Measurements from ENCODE around the gene PSMA7.
"Not testable (repeated sequence)": the region's sequence is repeated elsewhere in the genome, so short reads cannot be mapped to it uniquely, and the experiment has no call there.

The PSMA7 gene

DNA sequence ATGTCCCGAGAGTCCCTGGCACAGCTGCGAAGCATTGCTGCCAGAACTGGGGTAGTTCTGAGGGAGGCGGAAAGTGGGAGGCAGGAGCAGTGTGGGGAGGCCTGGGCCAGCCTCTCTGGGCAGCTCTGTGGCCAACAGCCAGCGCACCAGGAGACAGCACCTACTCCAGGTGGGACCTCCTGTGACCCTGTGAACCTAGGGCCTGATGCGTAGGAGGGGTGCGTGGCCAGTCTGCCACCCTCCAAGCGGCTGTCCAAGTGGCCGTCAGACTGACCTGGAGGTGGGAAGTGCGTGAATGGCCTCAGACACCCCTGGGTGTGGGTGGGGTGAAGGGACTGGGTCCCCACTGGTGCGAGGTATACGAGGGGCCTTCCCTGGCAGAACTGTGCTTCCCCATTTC, 15.9 kb upstream of the PSMA7 start:
- intact Hi-C loops (cut with DNase I), result no loop called here
- DNase-seq, result no peak

DNA sequence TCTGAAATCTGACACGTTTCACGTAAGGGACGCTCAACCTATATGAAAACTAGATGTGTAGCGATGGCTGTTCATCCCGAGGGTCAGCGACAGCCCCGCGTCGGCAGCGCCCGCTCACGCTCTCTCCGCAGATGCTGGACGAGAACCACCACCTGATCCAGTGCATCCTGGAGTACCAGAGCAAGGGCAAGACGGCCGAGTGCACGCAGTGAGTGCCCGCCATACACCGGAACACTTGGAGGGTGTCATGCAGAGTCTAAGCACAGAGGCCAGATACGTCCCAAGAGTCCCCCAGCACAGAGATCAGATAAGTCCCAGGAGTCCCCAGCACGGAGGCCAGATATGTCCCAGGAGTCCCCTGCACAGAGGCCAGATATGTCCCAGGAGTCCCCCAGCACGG, 15.3 kb upstream of the PSMA7 start:
- intact Hi-C loops (cut with DNase I), result no loop called here
- no peak for DNase-seq

DNA sequence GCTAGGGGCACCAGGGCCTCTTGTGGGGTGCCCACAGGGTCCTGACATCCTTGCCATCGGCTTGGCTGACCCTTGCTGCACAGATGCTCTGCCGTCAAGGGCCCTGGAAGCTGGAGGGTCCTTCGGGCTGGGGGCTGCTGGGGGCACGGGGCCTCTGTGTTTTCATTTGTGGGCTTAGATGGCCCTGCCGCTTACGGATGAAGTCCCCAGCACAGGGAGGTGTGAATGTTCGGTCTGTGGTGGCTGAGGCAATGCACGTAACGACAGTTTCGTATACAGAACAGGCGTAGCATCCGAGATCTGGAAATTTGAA, 14.8 kb upstream of the PSMA7 start:
- no peak for DNase-seq
- intact Hi-C loops (cut with DNase I), result no loop called here

DNA sequence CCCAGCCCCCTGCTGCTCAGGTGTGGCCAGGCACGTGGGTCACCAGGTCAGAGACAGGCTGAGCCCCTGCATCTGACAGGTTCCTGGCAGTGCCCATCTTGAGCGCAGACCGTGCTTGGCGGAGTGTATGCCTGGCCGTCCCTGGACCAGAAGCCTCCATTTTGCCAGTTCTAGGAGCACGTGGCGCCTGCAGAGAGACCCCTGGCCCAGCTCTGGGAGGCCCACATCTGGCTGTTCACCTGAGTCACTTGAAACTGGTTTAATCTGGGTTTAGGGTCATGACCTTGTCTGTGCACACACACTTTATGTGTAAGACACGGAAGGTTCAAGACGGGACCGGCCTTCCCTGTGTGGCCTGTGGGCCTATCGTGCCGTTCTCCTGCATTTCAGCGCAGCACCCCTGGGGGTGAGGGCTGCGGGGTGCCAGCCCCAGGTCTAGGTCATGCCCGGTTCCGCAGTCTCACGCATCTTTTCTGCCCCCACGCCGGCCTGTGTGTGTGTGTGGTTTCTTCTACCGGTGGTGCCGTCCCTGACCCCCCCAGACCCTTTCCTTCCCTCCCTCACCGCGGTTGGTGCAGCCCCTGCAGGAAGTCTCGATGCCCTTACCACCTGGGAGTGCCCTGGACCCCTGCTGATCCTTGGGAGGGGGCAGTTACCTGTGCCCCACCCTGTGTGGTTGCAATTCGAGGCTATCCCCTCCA, 14.3 kb upstream of the PSMA7 start:
- intact Hi-C loops (cut with DNase I), result no loop called here

DNA sequence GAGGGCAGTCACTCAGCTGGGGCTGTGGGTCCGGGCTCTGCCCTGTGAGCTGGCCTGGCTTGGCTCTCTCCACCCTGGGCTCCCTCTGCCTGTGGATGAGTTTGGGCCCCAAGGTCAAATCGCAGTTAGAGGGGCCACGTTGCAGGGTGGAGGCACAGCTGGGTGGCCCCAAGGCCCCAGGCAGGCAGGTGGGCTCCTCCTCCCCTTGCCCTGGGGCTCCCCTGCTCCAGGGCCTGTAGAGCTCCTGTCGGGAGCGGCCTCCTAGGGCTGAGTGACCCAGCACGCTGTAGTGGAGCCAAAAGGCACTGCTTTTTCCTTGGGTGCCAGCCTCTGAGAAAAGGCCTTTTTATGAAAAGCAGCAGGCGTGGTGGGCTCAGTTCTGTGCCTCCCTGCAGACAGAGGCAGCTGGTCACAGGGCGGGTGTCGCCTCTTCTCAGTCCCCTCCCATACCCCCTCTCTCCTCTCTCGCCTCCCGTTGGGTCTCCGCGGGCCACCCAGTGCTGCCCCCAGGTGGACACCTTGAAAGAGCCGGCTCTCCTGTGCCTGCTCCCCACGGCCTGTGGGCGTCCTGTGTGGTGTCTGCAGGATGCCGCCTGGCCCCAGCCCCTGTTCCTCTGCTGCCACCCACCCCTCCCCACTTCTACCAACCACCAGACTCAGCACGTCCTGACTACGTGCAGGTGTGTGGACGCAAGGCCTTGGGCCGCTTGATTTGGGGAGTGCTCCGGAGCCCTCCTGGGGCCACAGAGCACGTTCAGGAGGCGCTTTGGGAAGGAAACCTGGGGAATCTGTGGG, 13.6 kb upstream of the PSMA7 start:
- intact Hi-C loops (cut with DNase I), result no loop called here
- peak in 41 of 42 donors; percentile 42 to 84 (median 65) for DNase-seq

More for the DNA sequence above, 14.3 kb upstream of the PSMA7 start:
- DNase-seq, result no peak

DNA sequence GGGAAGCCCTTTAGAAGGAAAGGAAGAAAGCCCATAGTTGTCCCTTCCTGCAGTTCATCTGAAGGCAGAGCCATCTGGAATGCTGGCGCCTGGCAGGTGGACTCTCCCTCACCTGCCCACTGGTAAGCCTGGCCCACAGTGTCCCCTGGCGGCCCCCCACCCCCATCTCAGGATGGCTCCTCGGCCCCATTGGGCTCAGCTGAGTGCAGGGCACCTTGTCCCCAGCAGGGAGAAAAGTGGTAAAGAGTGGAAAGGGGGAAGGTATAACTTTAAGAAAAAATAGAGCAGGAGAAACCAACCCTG, 13.0 kb upstream of the PSMA7 start:
- intact Hi-C loops (cut with DNase I), result no loop called here
- DNase-seq, result no peak

DNA sequence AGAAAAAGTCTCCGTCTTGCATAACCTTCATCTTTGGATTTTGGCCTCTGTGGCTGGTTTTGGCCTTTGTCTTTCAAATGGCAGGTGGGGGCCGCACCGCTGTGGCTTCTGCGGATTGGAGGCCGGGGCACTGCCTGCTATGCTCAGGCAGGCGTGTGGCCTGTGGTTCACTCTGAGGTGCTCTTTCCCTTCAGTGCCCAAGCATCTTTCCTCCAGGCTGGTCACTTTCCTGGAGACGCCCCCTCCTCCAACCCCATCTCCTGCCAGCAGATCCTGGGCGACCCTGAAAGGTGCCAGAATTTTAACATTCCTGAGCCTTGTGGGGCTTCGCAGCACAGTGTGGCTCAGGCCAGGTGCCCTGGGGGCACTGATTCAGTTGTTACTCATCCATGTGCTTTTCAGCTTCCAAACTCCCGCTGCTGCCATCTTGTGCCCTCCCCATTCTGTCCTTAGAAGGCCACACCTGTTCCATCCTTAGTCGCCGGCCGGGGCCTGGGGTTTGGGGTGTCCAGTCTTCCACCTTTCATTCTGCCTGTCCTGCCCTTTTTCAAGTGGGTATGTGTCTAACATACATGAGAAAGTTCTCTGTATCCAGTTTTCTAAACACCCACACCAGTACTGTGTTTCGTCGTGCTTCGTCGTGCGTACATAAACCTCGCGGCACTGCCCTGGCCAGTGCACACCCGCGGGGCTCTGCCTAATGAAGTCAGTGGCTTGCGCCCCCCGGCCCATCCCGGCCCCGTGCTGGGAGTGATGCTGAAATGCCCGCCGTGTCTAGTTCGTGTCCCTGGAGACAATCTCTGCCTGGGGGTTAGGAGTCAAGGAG, 12.4 kb upstream of the PSMA7 start:
- intact Hi-C loops (cut with DNase I), result no loop called here
- DNase-seq, result no peak

DNA sequence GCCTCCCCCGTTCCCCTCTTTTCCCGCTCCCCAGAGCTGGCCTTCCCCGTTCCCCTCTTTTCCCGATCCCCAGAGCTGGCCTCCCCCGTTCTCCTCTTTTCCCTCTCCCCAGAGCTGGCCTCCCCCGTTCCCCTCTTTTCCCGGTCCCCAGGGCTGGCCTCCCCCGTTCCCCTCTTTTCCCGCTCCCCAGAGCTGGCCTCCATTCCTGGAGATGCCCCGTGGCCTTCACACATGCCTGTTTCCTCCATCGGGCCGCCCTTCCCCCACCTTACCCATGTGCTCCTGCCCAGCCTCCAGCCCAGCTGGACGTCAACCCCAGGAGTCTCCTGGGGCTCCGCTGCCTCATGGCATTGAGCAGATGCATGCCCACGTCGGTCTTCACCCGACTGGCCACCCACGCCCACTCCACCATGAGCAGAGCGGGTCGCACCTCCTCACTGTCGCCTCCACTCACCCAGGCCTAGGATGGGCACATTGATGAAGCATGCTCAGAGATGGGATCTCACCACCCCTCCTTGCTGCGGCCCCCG, 8.7 kb upstream of the PSMA7 start:
- DNase-seq, result no peak
- intact Hi-C loops (cut with DNase I), result no loop called here

DNA sequence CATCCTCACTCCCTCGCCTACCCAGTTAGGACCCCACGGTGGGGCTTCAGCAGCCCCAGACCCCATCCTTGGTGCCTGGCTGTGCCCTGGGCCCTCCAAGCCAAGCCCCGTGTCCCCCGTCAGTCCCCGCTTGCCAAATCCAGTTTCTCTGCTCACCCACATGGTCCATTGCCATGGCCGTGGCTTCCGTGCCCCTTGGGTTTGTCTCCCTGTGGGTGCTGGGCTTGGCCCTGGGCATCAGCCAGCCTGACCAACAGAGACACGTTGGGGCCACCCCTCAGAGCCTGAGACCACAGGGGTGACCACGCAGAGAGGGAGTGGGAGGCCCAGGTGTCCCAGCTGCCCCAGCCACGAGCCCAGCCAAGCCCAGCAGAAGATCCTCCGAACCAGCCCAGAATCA, 8.0 kb upstream of the PSMA7 start:
- DNase-seq, result no peak
- intact Hi-C loops (cut with DNase I), result no loop called here

DNA sequence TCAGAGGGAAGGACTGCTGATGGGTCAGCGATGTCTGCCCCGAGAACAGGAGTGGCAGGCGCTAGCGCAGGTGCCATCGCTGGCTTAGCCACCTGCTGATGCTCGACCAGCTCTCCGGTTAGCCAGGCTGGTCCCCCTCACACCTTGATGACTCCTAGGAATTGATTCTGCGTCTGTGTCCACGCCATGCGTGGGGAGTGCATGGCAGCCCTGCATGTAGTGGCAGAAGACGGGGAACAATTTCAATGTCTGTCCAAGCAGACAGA, 7.0 kb upstream of the PSMA7 start:
- DNase-seq, result no peak
- intact Hi-C loops (cut with DNase I), result no loop called here

DNA sequence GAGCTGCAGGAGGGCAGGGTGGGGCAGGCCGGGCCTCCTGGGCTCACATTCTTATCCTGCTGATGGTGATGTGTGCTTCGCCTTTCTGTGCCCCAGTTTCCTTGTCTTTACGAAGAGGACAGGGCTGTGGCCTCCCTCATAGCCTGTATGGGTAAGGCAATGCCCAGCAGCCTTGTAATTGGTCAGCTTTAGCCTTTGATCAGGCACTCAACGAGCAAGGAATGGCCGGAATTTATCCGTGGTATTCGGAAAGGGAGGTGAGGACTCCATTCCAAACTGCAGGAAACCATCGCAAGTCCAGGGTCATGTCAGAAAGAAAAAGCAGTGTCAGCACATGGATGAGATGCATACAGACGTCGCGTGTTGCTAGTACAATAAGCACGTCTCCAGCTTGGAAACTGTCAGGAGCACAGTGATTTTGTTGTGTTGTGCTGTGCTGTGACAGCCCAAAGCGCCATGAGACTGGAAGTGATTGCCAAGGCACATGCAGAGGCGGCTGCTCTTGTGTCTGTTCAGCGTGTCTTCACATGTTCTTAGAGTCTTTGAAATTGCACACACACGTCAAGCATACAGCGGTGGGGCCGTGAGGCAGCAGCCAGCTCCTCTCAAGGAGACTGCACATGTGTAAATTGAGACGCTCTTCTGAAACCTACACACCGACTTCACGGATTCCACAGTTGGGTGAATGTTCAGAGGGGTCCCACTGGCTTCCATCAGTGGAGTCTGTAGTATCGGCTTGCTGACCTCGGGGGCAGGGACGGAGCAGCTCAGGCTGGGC, 6.5 kb upstream of the PSMA7 start:
- DNase-seq, result peak in 12 of 42 donors; percentile 22 to 57 (median 41)
- intact Hi-C loops (cut with DNase I), result loop anchor here (10.0 kb wide), 1 partner anchor 85 kb away; the partner anchor contains the start of gene OSBPL2

DNA sequence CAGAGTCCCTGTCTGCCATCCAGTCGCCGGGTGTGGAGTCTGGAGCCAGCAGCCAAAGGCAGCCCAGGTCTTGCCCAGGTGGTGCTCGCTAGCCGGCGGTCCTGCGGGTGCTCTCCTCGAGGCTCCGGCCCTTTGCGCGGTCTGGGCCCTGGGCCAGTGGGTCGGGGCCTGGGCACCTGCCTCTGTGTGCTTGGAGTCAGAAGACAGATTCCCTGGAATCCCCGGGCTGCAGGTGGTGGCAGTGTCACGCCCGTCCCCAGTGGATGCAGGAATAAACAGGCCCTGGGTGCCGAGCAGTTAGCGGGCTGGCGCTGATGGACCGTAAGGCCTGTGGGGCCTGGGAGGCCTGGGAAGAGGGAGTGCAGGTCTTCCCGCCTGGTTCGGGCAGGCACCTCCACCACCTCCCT, 5.7 kb upstream of the PSMA7 start:
- DNase-seq, result no peak
- intact Hi-C loops (cut with DNase I), result loop anchor here (10.0 kb wide), 1 partner anchor 86 kb away; the partner anchor contains the start of gene OSBPL2

DNA sequence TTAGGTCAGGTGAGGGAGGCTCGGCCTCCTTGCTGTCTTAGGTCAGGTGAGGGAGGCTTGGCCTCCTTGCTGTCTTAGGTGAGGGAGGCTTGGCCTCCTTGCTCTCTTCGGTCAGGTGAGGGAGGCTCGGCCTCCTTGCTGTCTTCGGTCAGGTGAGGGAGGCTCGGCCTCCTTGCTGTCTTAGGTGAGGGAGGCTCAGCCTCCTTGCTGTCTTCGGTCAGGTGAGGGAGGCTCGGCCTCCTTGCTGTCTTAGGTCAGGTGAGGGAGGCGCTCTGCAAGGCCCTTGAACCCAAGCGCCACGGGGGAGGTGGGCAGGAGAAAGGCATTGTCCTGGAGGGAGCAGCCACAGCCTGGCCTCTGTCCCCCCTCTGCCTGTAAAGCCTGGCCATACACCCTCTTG, 5.2 kb upstream of the PSMA7 start:
- DNase-seq, result not testable (repeated sequence)
- intact Hi-C loops (cut with DNase I), result loop anchor here (10.0 kb wide), 1 partner anchor 86 kb away; the partner anchor contains the start of gene OSBPL2

DNA sequence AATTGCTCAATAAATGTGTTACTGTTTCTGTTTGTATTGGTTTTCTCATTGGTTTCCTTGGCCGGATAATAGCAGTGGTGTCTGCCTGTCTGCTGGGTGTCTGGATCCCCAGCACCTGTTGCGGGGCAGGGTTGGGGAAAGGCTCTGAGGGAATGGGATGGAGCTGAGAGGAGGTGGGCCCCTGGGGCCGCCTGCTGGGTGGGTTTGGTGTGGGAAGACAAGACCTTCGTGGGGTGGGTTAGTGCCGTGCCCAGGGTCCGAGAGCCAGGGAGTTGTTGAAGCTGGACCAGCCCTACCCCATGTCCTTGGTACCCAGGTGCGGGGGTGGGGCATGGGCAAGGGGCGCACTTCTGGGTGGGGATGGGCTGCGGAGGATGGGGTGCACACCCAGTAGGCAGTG, 4.3 kb upstream of the PSMA7 start:
- DNase-seq, result no peak
- intact Hi-C loops (cut with DNase I), result loop anchor here (10.0 kb wide), 1 partner anchor 87 kb away; the partner anchor contains the start of gene OSBPL2

DNA sequence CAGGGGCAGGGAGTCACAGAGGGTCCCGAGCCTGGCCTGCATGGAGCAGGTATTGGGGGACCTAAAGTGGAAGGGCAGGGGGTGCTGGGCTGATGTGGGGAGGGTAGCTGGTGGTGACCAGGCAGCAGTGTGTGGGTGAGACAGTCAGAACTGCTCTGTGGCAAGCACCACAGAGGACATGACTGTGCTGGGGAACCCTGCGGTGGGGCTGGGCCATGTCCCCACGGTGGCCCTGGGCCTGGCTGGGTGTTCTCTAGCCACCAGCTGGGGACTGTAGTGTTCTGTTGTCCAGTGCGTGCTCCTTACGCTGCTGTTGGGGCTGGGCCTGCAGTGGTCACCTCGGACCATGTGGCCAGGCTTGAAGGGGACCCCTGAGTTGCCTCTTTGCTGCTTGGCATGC, 3.9 kb upstream of the PSMA7 start:
- intact Hi-C loops (cut with DNase I), result loop anchor here (10.0 kb wide), 1 partner anchor 88 kb away; the partner anchor contains the start of gene OSBPL2
- DNase-seq, result no peak

DNA sequence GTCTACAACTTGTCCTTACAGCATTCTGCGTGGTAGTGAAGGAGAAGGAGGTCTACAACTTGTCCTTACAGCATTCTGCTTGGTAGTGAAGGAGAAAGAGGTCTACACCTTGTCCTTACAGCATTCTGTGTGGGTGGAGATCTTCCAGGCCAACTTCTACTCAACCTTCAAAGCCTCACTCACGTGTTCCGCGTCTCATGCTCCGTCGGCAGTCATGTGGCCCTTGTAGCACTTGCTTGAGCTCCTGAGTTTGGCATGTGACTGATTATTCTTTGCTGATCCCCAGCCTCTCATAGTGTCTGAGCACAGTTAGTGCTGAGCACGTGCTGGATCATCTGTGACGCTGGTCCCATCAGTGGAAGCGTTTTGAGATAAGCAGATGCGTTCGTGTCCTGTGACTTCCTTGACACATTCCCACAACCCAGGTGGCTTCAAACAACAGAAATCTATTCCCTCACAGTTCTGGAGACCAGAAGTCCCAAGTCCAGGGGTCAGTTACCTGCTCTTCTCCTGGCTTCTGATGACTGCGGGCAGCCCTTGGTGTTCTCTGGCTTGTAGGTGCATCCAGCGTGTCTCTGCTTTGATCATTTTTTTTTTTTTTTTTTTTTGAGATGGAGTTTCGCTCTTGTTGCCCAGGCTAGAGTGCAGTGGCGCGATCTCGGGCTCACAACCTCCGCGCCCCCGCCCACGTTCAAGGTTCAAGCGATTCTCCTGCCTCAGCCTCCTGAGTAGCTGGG, 3.0 kb upstream of the PSMA7 start:
- intact Hi-C loops (cut with DNase I), result loop anchor here (10.0 kb wide), 1 partner anchor 89 kb away; the partner anchor contains the start of gene OSBPL2
- no peak for DNase-seq

DNA sequence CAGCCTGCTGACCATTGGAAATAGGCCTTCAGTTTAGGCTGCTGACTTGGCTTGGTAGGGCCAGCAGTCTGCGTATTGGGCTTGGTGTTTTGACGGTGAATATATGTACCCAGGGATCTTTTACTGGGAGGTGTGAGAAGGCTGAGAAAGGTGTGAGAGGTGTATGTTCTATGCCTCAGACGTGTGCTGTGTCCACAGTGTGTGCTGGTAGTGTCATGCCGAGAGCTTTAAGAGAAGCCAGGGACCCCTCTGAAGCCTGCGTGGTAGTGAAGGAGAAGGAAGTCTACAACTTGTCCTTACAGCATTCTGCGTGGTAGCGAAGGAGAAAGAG, 2.5 kb upstream of the PSMA7 start:
- intact Hi-C loops (cut with DNase I), result loop anchor here (10.0 kb wide), 1 partner anchor 89 kb away; the partner anchor contains the start of gene OSBPL2
- no peak for DNase-seq
